Bone marrow (tissue), 2 donors: ENCODE data around the gene SPPL2B.

Experiments used
- DNase-seq, 2 donors: peaks; one replicate each; lab custom pipeline; 2025; lab: John Stamatoyannopoulos, UW

Gene SPPL2B

GRCh38 chr19:2323707-2324106 is 4.8 kb upstream of the SPPL2B start:
- no peak for DNase-seq

GRCh38 chr19:2324220-2324948 is 4.1 kb upstream of the SPPL2B start:
- no peak for DNase-seq

GRCh38 chr19:2325281-2326046 is 3.0 kb upstream of the SPPL2B start:
- peak in 1 of 2 donors; percentile 86 for DNase-seq

- DNase-seq: no peak
Measured at GRCh38 chr19:2326699-2327360, 1.7 kb upstream of the SPPL2B start.

GRCh38 chr19:2327773-2328400 is 597 bp upstream of the SPPL2B start:
- DNase-seq: peak; percentile 29 to 67

GRCh38 chr19:2329149-2329478 is 630 bp downstream of the SPPL2B start:
- DNase-seq: no peak

GRCh38 chr19:2329501-2329916 is 1.0 kb downstream of the SPPL2B start:
- DNase-seq: no peak

- DNase-seq: no peak
Measured at GRCh38 chr19:2330255-2330631, 1.8 kb downstream of the SPPL2B start.

GRCh38 chr19:2330632-2331284 is 2.3 kb downstream of the SPPL2B start:
- DNase-seq: no peak

GRCh38 chr19:2331601-2332246 is 3.2 kb downstream of the SPPL2B start:
- peak in 1 of 2 donors; percentile 27 for DNase-seq

- DNase-seq: peak in 1 of 2 donors; percentile 90
Measured at GRCh38 chr19:2332341-2333026, 4.0 kb downstream of the SPPL2B start.

GRCh38 chr19:2333027-2333806 is 4.7 kb downstream of the SPPL2B start:
- DNase-seq: no peak

GRCh38 chr19:2333807-2334211 is 5.3 kb downstream of the SPPL2B start:
- DNase-seq: peak in 1 of 2 donors; percentile 14

- DNase-seq: no peak
Measured at GRCh38 chr19:2334426-2334825, 5.9 kb downstream of the SPPL2B start.

- DNase-seq: no peak
Measured at GRCh38 chr19:2334986-2335846, 6.7 kb downstream of the SPPL2B start.

- no peak for DNase-seq
Measured at GRCh38 chr19:2335848-2336247, 7.4 kb downstream of the SPPL2B start.

- DNase-seq: no peak
Measured at GRCh38 chr19:2336528-2337328, 8.2 kb downstream of the SPPL2B start.

- DNase-seq: no peak
Measured at GRCh38 chr19:2337329-2337707, 8.8 kb downstream of the SPPL2B start.
